ENCODE data around the gene MTA3.
"Not testable (repeated sequence)": the region's sequence is repeated elsewhere in the genome, so short reads cannot be mapped to it uniquely, and the experiment has no call there.

Gene MTA3

DNA sequence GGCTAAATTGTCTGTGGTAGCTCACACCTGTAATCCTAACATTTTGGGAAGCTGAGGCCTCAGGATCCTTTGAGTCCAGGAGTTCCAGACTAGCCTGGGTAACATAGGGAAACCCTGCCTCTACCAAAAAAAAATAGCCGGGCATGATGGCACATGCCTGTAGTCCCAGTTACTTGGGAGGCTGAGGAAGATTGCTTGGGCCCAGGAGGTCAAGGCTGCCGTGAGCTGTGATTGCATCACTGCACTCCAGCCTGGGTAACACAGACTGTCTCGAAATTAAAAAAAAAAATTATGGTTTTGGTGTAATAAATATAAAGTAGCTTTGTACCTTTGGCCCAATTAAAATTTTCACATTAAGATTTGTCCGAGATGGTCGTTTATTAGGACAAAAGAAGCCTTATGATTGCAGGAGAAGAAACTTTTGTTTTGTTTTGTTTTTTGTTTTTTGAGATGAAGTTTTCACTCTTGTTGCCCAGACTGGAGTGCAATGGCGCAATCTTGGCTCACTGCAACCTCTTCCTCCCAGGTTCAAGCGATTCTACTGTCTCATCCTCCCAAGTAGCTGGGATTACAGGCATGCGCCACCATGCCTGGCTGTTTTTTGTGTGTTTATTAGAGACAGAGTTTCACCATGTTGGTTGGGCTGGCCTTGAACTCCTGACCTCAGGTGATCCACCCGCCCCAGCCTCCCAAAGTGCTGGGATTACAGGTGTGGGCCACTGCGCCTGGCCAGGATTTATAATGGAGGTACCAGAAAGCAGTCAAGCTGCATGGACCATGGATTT lies 4.1 kb downstream of the MTA3 start:
- Mint-ChIP-seq H3K4me1 (peaks cover 31% of the 10 kb centered on the region), H3K4me3 (no peak overlapping the region), H3K27ac (ENCODE audit: low read depth) (no peak overlapping the region), H3K27me3 (no peaks in the 10 kb centered on the region), H3K36me3 (ENCODE audit: insufficient read depth) (peaks cover 13% of the 10 kb centered on the region), H3K9me3 (no peaks in the 10 kb centered on the region)
- DNase-seq (ENCODE audit: low spot score in 2 of 2): no peak
- no peak for ATAC-seq (replicated peaks; ENCODE audit: extremely low read depth, poor library complexity, severe bottlenecking)

DNA sequence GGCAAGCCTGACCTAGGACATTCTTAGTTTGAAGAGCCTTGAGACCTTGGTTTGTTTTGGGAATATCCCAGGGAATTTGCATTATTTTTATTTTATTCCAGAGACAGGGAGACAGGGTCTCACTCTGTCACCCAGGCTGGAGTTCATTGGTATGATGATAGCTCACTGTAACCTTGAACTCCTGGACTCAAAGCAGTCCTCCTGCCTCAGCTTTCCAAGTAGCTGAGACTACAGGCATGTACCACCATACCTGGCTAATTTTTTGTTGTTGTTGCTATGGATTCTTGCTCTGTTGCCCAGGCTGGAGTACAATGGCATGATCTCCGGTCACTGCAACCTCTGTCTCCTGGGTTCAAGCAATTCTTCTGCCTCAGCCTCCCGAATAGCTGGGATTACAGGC lies 4.8 kb downstream of the MTA3 start:
- no peak for DNase-seq (ENCODE audit: low spot score in 2 of 2)
- H3K4me1 Mint-ChIP-seq: peaks cover 29% of the 10 kb centered on the region
- H3K27ac Mint-ChIP-seq (ENCODE audit: low read depth): no peak overlapping the region
- ATAC-seq (replicated peaks; ENCODE audit: extremely low read depth, poor library complexity, severe bottlenecking): no peak
- H3K36me3 Mint-ChIP-seq (ENCODE audit: insufficient read depth): peaks cover 16% of the 10 kb centered on the region
- H3K9me3 Mint-ChIP-seq: no peaks in the 10 kb centered on the region
- no peaks in the 10 kb centered on the region for H3K27me3 Mint-ChIP-seq
- H3K4me3 Mint-ChIP-seq: no peak overlapping the region

DNA sequence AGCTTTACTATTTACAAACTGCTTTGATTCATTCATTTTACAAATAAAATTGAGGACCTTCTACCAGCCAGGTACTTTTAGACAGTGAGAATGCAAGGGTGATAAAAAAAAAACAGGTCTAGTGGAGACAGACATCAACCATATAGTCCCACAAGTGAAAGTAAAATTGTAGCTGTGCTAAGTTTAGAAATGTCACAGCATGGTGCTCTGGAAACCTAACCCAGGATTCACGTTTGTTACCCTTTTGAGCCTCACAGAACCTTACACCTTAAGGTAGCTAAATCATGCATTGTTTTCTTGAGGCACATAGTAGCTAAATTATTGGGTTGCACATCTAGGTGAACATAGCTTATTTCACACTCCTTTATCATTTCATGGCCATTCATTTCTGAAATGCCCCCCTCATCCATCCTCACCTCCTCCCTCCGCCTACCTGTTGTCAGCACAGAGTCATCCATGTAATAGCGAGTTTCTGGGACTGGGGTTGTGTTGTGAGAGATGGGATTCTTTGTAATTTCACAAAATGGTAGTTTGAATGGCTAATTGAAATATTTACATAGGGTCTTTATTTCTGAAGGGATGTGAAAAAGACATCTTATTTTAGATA lies 7.1 kb downstream of the MTA3 start:
- Mint-ChIP-seq H3K9me3 (no peaks in the 10 kb centered on the region), H3K4me3 (no peak overlapping the region), H3K27ac (ENCODE audit: low read depth) (peak overlapping the region; percentile 19), H3K4me1 (peaks cover 27% of the 10 kb centered on the region), H3K36me3 (ENCODE audit: insufficient read depth) (peaks cover 21% of the 10 kb centered on the region), H3K27me3 (no peaks in the 10 kb centered on the region)
- ATAC-seq (replicated peaks; ENCODE audit: extremely low read depth, poor library complexity, severe bottlenecking): peak; percentile 43
- no peak for DNase-seq (ENCODE audit: low spot score in 2 of 2)

DNA sequence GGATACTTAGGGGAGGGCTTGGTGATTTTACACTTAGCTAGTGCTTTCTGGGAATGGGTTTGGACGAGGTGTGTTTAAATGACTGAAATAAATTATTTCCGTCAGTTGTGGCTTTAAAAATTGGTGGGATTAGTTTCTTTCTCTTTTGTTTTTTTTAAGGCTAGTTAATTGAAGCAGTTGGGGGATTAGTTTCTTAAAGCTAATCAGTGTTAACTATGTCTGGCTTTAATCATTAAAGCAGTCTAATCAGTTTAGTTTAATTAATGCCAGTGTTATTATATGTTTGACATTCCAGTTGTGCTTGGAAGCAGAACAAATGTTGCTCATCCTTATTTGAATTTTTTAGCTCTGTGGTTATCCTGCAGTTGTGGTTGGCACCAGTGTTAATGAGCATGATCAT lies 10.2 kb downstream of the MTA3 start:
- Mint-ChIP-seq H3K4me1 (peaks cover 32% of the 10 kb centered on the region), H3K27ac (ENCODE audit: low read depth) (no peak overlapping the region), H3K9me3 (no peaks in the 10 kb centered on the region), H3K27me3 (no peaks in the 10 kb centered on the region), H3K36me3 (ENCODE audit: insufficient read depth) (peaks cover 35% of the 10 kb centered on the region), H3K4me3 (no peak overlapping the region)
- DNase-seq (ENCODE audit: low spot score in 2 of 2) (no peak), ATAC-seq (replicated peaks; ENCODE audit: extremely low read depth, poor library complexity, severe bottlenecking) (no peak)

DNA sequence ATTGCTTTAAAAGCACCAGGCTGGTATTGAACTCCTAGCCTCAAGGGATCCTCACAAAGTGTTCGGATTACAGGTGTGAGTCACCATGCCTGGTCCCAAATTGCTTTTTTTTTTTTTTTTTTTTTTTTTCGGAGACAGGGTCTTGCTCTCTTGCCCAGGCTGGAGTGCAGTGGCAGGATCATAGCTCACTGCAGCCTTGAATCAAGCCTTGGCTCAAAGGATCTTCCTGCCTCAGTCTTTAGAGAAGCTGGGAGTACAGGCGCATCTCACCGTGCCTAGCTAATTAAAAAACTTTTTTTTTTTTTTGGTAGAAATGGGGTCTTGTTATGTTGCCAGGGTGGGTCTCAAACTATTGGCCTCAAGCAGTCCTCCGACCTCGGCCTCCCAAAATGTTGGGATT lies 12.8 kb downstream of the MTA3 start:
- Mint-ChIP-seq H3K27me3 (no peaks in the 10 kb centered on the region), H3K9me3 (no peaks in the 10 kb centered on the region), H3K36me3 (ENCODE audit: insufficient read depth) (peaks cover 34% of the 10 kb centered on the region), H3K27ac (ENCODE audit: low read depth) (no peak overlapping the region), H3K4me1 (peaks cover 19% of the 10 kb centered on the region), H3K4me3 (no peak overlapping the region)
- DNase-seq (ENCODE audit: low spot score in 2 of 2) (no peak), ATAC-seq (replicated peaks; ENCODE audit: extremely low read depth, poor library complexity, severe bottlenecking) (no peak)

DNA sequence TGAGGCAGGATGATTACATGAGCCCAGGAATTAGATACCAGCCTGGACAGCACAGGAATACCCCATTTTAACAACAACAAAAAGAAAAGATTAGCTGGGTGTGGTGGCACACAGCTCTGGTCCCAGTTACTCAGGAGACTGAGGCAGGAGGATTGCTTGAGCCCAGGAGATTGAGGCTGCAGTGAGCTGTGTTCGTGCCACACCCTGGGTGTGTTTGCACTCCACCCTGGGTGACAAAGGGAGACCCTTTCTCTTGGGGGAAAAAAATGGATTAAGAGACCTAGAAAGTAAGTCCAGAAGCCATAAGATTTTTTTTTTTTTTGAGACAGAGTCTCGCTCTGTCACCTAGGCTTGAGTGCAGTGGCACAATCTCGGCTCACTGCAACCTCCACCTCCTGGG lies 16.2 kb downstream of the MTA3 start:
- H3K9me3 Mint-ChIP-seq; DNase-seq (ENCODE audit: low spot score in 2 of 2); ATAC-seq (replicated peaks; ENCODE audit: extremely low read depth, poor library complexity, severe bottlenecking); H3K27ac Mint-ChIP-seq (ENCODE audit: low read depth); H3K27me3 Mint-ChIP-seq; H3K4me3 Mint-ChIP-seq: not testable (repeated sequence)
- Mint-ChIP-seq H3K4me1 (peaks cover 12% of the 10 kb centered on the region), H3K36me3 (ENCODE audit: insufficient read depth) (peaks cover 28% of the 10 kb centered on the region)

DNA sequence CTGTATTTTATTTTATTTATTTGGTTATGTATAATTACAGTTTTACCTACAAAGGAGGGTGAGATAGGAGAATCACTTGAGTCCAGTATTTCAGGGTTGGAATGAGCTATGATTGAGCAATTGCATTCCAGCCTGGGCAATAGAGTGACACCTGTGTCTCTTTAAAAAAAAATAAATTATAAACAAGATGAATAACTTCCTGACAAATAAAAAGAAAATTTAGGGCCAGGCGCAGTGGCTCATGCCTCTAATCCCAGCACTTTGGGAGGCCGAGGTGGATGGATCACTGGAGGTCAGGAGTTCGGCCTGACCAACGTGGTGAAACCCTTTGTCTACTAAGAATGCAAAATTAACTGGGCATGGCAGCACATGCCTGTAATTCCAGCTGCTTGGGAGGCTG lies 17.3 kb downstream of the MTA3 start:
- peaks cover 15% of the 10 kb centered on the region for H3K4me1 Mint-ChIP-seq
- no peak for DNase-seq (ENCODE audit: low spot score in 2 of 2)
- no peaks in the 10 kb centered on the region for H3K27me3 Mint-ChIP-seq
- H3K9me3 Mint-ChIP-seq: no peaks in the 10 kb centered on the region
- H3K27ac Mint-ChIP-seq (ENCODE audit: low read depth): peak overlapping the region; percentile 70
- no peak overlapping the region for H3K4me3 Mint-ChIP-seq
- H3K36me3 Mint-ChIP-seq (ENCODE audit: insufficient read depth): peaks cover 22% of the 10 kb centered on the region
- no peak for ATAC-seq (replicated peaks; ENCODE audit: extremely low read depth, poor library complexity, severe bottlenecking)

DNA sequence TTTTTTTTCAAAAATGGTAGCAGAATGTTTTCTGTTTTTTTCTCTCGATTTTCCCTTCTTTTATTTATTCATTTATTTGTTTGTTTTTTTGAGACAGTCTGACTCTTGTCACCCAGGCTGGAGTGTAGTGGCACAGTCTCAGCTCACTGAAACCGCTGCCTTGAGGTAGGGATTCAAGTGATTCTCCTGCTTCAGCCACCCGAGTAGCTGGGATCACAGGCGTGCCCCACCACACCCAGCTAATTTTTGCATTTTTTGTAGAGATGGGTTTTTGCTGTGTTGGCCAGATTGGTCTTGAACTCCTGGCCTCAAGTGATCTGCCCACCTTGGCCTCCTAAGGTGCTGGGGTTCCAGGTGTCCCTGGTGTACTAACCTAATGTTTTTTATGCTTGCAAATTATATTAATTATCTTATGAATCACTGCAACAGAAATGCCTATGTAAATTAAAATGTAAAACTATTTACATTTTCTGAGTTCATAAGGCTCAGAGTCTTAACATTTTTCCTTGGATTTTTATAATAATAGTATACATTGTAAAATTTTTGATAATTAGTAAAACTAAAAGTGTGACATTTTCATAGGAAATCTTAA lies 19.2 kb downstream of the MTA3 start:
- DNase-seq (ENCODE audit: low spot score in 2 of 2): no peak
- ATAC-seq (replicated peaks; ENCODE audit: extremely low read depth, poor library complexity, severe bottlenecking): no peak

DNA sequence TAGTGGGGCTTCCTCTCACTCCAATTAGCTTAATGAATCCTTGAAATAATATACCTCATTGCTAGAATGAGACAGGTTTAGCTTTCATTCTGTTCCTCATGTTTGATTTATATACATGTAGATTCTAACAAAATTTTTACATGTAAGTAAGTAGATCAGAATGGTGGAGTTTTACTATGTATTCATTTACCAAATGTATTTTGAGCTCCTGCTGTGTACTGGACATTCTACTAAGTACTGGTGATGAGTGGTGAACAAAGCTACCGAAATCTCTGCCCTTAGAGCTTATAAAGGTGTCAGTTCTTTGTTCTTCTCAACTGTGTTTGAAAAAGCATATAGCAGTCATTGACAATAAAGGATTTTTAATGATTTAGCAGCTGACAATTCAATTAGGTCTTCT lies 19.7 kb downstream of the MTA3 start:
- DNase-seq (ENCODE audit: low spot score in 2 of 2) (no peak), ATAC-seq (replicated peaks; ENCODE audit: extremely low read depth, poor library complexity, severe bottlenecking) (no peak)
- Mint-ChIP-seq H3K36me3 (ENCODE audit: insufficient read depth) (peaks cover 5% of the 10 kb centered on the region), H3K27me3 (no peaks in the 10 kb centered on the region), H3K4me1 (peaks cover 12% of the 10 kb centered on the region), H3K4me3 (no peak overlapping the region), H3K27ac (ENCODE audit: low read depth) (no peak overlapping the region), H3K9me3 (no peaks in the 10 kb centered on the region)

More for the DNA sequence above, 19.2 kb downstream of the MTA3 start:
- Mint-ChIP-seq H3K9me3 (no peaks in the 10 kb centered on the region), H3K36me3 (ENCODE audit: insufficient read depth) (peaks cover 9% of the 10 kb centered on the region), H3K4me3 (no peak overlapping the region), H3K4me1 (peaks cover 12% of the 10 kb centered on the region), H3K27me3 (no peaks in the 10 kb centered on the region), H3K27ac (ENCODE audit: low read depth) (no peak overlapping the region)

DNA sequence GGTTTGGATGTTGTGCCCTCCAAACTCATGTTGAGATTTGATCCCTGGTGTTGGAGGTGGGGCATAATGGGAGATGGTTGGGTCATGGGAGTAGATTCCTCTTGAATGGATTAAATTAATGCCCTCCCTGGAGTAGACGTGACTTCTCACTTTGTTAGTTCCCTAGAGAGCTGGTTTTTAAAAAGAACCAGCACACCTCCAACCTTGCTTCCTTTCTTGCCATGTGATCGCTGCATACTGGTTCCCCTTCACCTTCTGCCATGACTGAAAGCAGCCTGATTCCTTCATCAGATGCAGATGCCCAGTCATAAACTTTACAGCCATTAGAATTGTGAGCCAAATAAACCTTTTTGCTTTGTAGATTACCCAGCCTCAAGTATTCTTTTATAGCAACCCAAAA lies 21.7 kb downstream of the MTA3 start:
- no peak for ATAC-seq (replicated peaks; ENCODE audit: extremely low read depth, poor library complexity, severe bottlenecking)
- H3K9me3 Mint-ChIP-seq: no peaks in the 10 kb centered on the region
- peaks cover 4% of the 10 kb centered on the region for H3K36me3 Mint-ChIP-seq (ENCODE audit: insufficient read depth)
- no peak overlapping the region for H3K4me3 Mint-ChIP-seq
- peaks cover 12% of the 10 kb centered on the region for H3K4me1 Mint-ChIP-seq
- DNase-seq (ENCODE audit: low spot score in 2 of 2): no peak
- H3K27ac Mint-ChIP-seq (ENCODE audit: low read depth): no peak overlapping the region
- H3K27me3 Mint-ChIP-seq: no peaks in the 10 kb centered on the region

DNA sequence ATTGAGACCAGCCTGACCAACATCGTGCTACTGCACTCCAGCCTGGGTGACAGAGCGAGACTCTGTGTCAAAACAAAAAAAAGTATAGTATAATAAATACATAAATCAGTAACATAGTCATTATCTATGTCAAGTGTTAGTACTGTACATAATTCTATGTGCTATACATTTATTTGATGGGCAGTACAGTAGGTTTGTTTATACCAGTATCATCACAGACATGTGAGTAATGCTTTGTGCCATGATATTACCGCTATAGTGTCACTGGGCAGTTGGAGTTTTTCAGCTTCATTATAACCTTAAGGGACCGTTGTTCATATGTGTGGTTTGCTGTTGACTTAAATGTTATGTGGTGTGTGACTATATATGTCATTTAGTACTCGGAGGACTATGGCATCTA lies 24.9 kb downstream of the MTA3 start:
- peaks cover 6% of the 10 kb centered on the region for H3K4me1 Mint-ChIP-seq
- DNase-seq (ENCODE audit: low spot score in 2 of 2) (no peak), ATAC-seq (replicated peaks; ENCODE audit: extremely low read depth, poor library complexity, severe bottlenecking) (no peak)
- H3K27me3 Mint-ChIP-seq: no peaks in the 10 kb centered on the region
- H3K27ac Mint-ChIP-seq (ENCODE audit: low read depth): no peak overlapping the region
- no peaks in the 10 kb centered on the region for H3K36me3 Mint-ChIP-seq (ENCODE audit: insufficient read depth)
- no peaks in the 10 kb centered on the region for H3K9me3 Mint-ChIP-seq
- H3K4me3 Mint-ChIP-seq: no peak overlapping the region

DNA sequence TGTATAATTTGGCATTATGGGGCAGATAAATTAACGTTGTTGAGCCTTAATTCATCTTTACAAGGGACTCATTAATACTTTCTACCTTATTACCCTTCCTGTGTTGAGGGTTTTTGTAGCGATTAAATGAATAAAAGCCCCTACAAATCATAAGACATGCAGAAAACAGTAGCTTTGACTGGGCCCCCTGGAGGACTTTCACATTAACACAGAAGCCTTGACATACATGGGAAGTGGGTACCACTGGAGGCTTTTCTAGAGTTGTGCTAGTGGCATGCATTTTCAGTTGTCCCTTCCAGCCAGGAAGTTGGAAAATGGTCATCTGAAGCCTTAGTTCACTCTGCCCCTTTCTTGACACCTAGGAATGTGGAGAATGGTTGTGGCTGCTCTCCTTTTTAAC lies 30.2 kb downstream of the MTA3 start:
- Mint-ChIP-seq H3K27me3 (no peaks in the 10 kb centered on the region), H3K4me3 (no peak overlapping the region), H3K9me3 (no peaks in the 10 kb centered on the region), H3K4me1 (no peaks in the 10 kb centered on the region), H3K36me3 (ENCODE audit: insufficient read depth) (no peaks in the 10 kb centered on the region), H3K27ac (ENCODE audit: low read depth) (no peak overlapping the region)
- ATAC-seq (replicated peaks; ENCODE audit: extremely low read depth, poor library complexity, severe bottlenecking) (no peak), DNase-seq (ENCODE audit: low spot score in 2 of 2) (no peak)

DNA sequence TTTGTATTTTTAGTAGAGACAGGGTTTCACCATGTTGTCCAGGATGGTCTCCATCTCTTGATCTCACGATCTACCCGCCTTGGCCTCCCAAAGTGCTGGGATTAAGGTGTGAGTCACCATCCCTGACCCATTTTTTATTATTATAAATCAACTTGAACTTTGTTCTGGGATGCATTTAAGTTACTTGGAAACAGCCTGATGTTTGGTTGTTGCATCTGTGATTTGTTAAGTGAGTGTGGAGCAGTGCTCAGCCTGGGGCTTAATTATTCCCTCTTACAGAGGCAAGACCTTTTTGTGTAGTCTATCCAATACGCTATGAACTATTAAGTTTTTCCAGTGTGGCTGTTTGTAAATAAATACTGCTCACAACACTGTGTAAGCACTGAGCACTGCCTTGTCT lies 32.6 kb downstream of the MTA3 start:
- Mint-ChIP-seq H3K27me3 (no peaks in the 10 kb centered on the region), H3K4me3 (no peak overlapping the region)
- no peak for ATAC-seq (replicated peaks; ENCODE audit: extremely low read depth, poor library complexity, severe bottlenecking)

More for the DNA sequence above, 32.6 kb downstream of the MTA3 start:
- DNase-seq (ENCODE audit: low spot score in 2 of 2): no peak
- H3K27ac Mint-ChIP-seq (ENCODE audit: low read depth): no peak overlapping the region
- no peaks in the 10 kb centered on the region for H3K36me3 Mint-ChIP-seq (ENCODE audit: insufficient read depth)
- no peaks in the 10 kb centered on the region for H3K9me3 Mint-ChIP-seq
- H3K4me1 Mint-ChIP-seq: no peaks in the 10 kb centered on the region
